HepG2 (cell line): Measurements from ENCODE around the gene LRRTM1. TPM values are rescaled to one million over a fixed set of nuclear protein-coding genes. Genes with fewer than 3 reads are reported as not detected.

Experiments used
- ATAC-seq: fragments of 200-7000 bp; cut with Tn5 transposase; 3 replicates; pipeline ENCODE4 v1.9.1; 2020; ENCODE audit warnings: mild to moderate bottlenecking, moderate library complexity
- BruUV-seq: library from RNA; stranded (reverse); fragments of 400-500 nt; replicated peaks from 2 replicates; lab custom pipeline; 2021; lab: Mats Ljungman, UMichigan
- CTCF ChIA-PET: fragments of 300-600 bp; formaldehyde crosslinking; extraction: SDS; loops from one replicate; lab custom pipeline; 2021; ENCODE audit warnings: low total read pairs, inconsistent platforms, low intra/inter-chr PET ratio; lab: Yijun Ruan, JAX
- POLR2A ChIA-PET: fragments of 350-600 bp; sonication (Branson Sonifier 250); formaldehyde crosslinking; loops from one replicate; lab custom pipeline; 2020; ENCODE audit warnings: antibody characterized with exemption, inconsistent platforms; lab: Yijun Ruan, JAX
- DNase-seq: peaks from one replicate; pipeline ENCODE4 v3.0.0-alpha.2; 2015; ENCODE audit warnings: low spot score
- FAIRE-seq: peaks from 3 replicates; lab custom pipeline; 2011; peaks lifted over from hg19 to GRCh38; lab: Jason Lieb, UNC
- H2AFZ ChIP-seq: one replicate; pipeline ENCODE4 v1.6.1; 2011; ENCODE audit warnings: low read length, inconsistent platforms
- H3K27ac ChIP-seq: fragments of 300-600 bp; 3 replicates; pipeline ENCODE4 v1.8.0; 2011; ENCODE audit warnings: mixed run types, mild to moderate bottlenecking, mixed read lengths, low read length, inconsistent platforms; ENCODE audit not compliant: insufficient read depth; ENCODE audit errors: extremely low read length
- H3K27me3 ChIP-seq, 2 experiments: fragments of 200-600 bp in 1 of 2; 2 replicates in 1 of 2; 3 replicates in 1 of 2; pipeline versions ENCODE4 v1.6.0 to v1.8.0; 2011; ENCODE audit warnings: low read length in 2 of 2, mild to moderate bottlenecking in 2 of 2, moderate library complexity in 2 of 2, inconsistent platforms in 1 of 2; ENCODE audit not compliant: insufficient read depth in 2 of 2, control insufficient read depth in 1 of 2
- H3K36me3 ChIP-seq, 2 experiments: fragments of 200-600 bp in 1 of 2; replicated peaks in 1 of 2; 2 replicates in 1 of 2; 3 replicates in 1 of 2; pipeline versions ENCODE4 v1.5.1 to v1.8.0; 2011; ENCODE audit warnings: low read length in 2 of 2, inconsistent platforms in 1 of 2; ENCODE audit not compliant: insufficient read depth in 2 of 2, control insufficient read depth in 1 of 2
- H3K4me1 ChIP-seq: 2 replicates; pipeline ENCODE4 v1.5.1; 2012; ENCODE audit warnings: low read length, inconsistent platforms; ENCODE audit not compliant: insufficient read depth
- H3K4me2 ChIP-seq: 2 replicates; pipeline ENCODE4 v1.6.0; 2011; ENCODE audit warnings: low read depth, low read length, inconsistent platforms
- H3K4me3 ChIP-seq, 3 experiments: fragments of 200-600 bp in 1 of 3; sonication (generic), shearing (Covaris generic) in 1 of 3; replicated peaks in 1 of 3; 2 replicates each; pipeline ENCODE4 v1.5.1; 2011 to 2016; ENCODE audit warnings: low read length in 3 of 3, inconsistent platforms in 2 of 3, low read depth in 2 of 3, mild to moderate bottlenecking in 2 of 3, control low read depth in 1 of 3, mixed read lengths in 1 of 3; ENCODE audit not compliant: insufficient read depth in 1 of 3
- H3K79me2 ChIP-seq: one replicate; pipeline ENCODE4 v1.6.1; 2011; ENCODE audit warnings: low read length, inconsistent platforms; ENCODE audit not compliant: insufficient read depth
- H3K9ac ChIP-seq: 2 replicates; pipeline ENCODE4 v1.6.0; 2011; ENCODE audit warnings: mild to moderate bottlenecking, low read depth, low read length, inconsistent platforms; ENCODE audit not compliant: insufficient read depth
- H3K9me3 ChIP-seq: 2 replicates; pipeline ENCODE4 v1.5.1; 2012; ENCODE audit warnings: mild to moderate bottlenecking, low read length
- H4K20me1 ChIP-seq: 2 replicates; pipeline ENCODE4 v1.6.0; 2011; ENCODE audit warnings: inconsistent platforms, mild to moderate bottlenecking, low read length, moderate library complexity; ENCODE audit not compliant: insufficient read depth
- ATF4 ChIP-seq, 2 experiments: fragments of 450-650 bp in 1 of 2; sonication (generic) in 1 of 2; formaldehyde crosslinking; IDR thresholded peaks; 2 replicates each; pipeline versions ENCODE4 v1.5.0 to v1.8.0; 2020 to 2022; ENCODE audit warnings: mild to moderate bottlenecking in 1 of 2, missing genetic modification reagents in 1 of 2
- ATF5 ChIP-seq: sonication (generic); formaldehyde crosslinking; IDR thresholded peaks from 2 replicates; pipeline ENCODE4 v1.4.0; 2020; ENCODE audit warnings: mild to moderate bottlenecking, low read depth, missing genetic modification reagents
- ATF6 ChIP-seq: sonication (generic); formaldehyde crosslinking; conservative IDR thresholded peaks from 2 replicates; pipeline ENCODE4 v1.4.0; 2020; ENCODE audit warnings: missing genetic modification reagents
- FOXA3 ChIP-seq: IDR thresholded peaks from 2 replicates; pipeline ENCODE4 v1.6.1; 2016; ENCODE audit warnings: missing genetic modification reagents, missing compliant biosample characterization
- HMGXB3 ChIP-seq: sonication (generic); formaldehyde crosslinking; IDR thresholded peaks from 2 replicates; pipeline ENCODE4 v1.4.0; 2020; ENCODE audit warnings: missing genetic modification reagents, borderline replicate concordance
- KAT8 ChIP-seq: IDR thresholded peaks from 2 replicates; pipeline ENCODE4 v1.6.1; 2016; ENCODE audit warnings: missing genetic modification reagents, missing compliant biosample characterization
- NCOA1 ChIP-seq: sonication (generic); formaldehyde crosslinking; IDR thresholded peaks from 2 replicates; pipeline ENCODE4 v1.9.0; 2021; ENCODE audit warnings: missing genetic modification reagents
- POLR2G ChIP-seq: fragments of 200-400 bp; formaldehyde crosslinking; IDR thresholded peaks from 2 replicates; pipeline ENCODE4 v1.6.1; 2018; ENCODE audit warnings: mild to moderate bottlenecking, low read depth, low read length, moderate library complexity
- ZNF235 ChIP-seq: sonication (generic); formaldehyde crosslinking; IDR thresholded peaks from 2 replicates; pipeline ENCODE4 v1.8.1; 2023; ENCODE audit warnings: mild to moderate bottlenecking, missing genetic modification reagents, borderline replicate concordance
- WGBS: methylation state at CpG from one replicate; pipeline ENCODE4 v1.1.6; 2017; ENCODE audit warnings: low lambda C conversion rate; 5-methylcytosine and 5-hydroxymethylcytosine counted together
- in situ Hi-C: cut with HindIII; loops from 2 replicates; pipeline ENCODE4 v1.10.0; 2017; ENCODE audit warnings: low pct_unique_long_range_greater_than_20kb; ENCODE audit not compliant: extremely low pct_ligation_motif_present
- intact Hi-C: fragments of 100-400 bp; cut with micrococcal nuclease; formaldehyde crosslinking; loops from one replicate; pipeline ENCODE4 v1.10.0; 2022; ENCODE audit not compliant: unreplicated experiment
- polyA plus RNA-seq, 8 experiments: library from polyadenylated mRNA; depleted of rRNA in 3 of 8; stranded (reverse) in 7 of 8; unstranded in 1 of 8; fragments of >200 nt; fragmentation: Illumina TruSeq in 4 of 8; extraction: Trizol in 4 of 8; gene quantifications; 2 replicates each; pipeline versions ENCODE4 v1.2.1 to v1.2.3, GENCODE V29; 2011 to 2016; ENCODE audit warnings: low read depth in 4 of 8, missing spikeins in 1 of 8, mixed read lengths in 1 of 8; ENCODE audit not compliant: insufficient read depth in 1 of 8
- total RNA-seq, 5 experiments: library from RNA; depleted of rRNA; stranded (reverse); fragments of >200 nt; fragmentation: Illumina TruSeq; extraction: Trizol; gene quantifications; 2 replicates each; pipeline ENCODE4 v1.2.3, GENCODE V29; 2016; ENCODE audit warnings: low read depth in 1 of 5

The LRRTM1 gene
- total and polyA plus RNA-seq, 2 of the 13 experiments (the other 11 are each of a cell fraction or from before 2014, with no cell fraction given) = not detected

GRCh38 chr2:80298954-80299353, 5.6 kb downstream of the LRRTM1 start:
- BruUV-seq = no TSS peak
- Histone ChIP-seq H3K4me2 (no peak overlapping the region), H2AFZ (no peak overlapping the region), H3K9me3 (no peaks in the 10 kb centered on the region), H3K4me3 (no peak overlapping the region), H3K27ac (no peak overlapping the region), H3K27me3 (peaks cover 2 to 19% of the 10 kb centered on the region in 2 experiments; a peak in 3 of 5 replicates), H3K36me3 (no peaks in the 10 kb centered on the region), H3K79me2 (no peaks in the 10 kb centered on the region), H3K9ac (no peak overlapping the region), H4K20me1 (no peaks in the 10 kb centered on the region), H3K4me1 (no peaks in the 10 kb centered on the region)
- in situ Hi-C loops (no loop called here), intact Hi-C loops (no loop called here)
- 17% methylated on average over 3 of the region's 3 CpGs for WGBS
- ChIA-PET CTCF (no interaction called here), POLR2A (no interaction called here)
- FAIRE-seq = no peak
- no peak for DNase-seq
- TF ChIP-seq ATF4 (CRISPR knock-in tag; IDR thresholded peaks at IDR 0.05) = no peak
- TF ChIP-seq NCOA1 = no peak
- no peak for TF ChIP-seq ZNF235
- TF ChIP-seq ATF5 = no peak
- no peak for TF ChIP-seq HMGXB3 (CRISPR knock-in tag)
- TF ChIP-seq ATF6 (CRISPR knock-in tag) = no peak
- no peak for TF ChIP-seq POLR2G
- no peak for TF ChIP-seq KAT8 (CRISPR knock-in tag)
- TF ChIP-seq FOXA3 = no peak
- ATAC-seq = no peak
